ENCODE measurements around the gene RAI1. TPM values are rescaled to one million over a fixed set of nuclear protein-coding genes. Genes with fewer than 3 reads are reported as not detected.

Gene RAI1
- total and polyA plus RNA-seq, 2 of the 8 experiments (the other 6 are each of a cell fraction or from before 2014, with no cell fraction given): 0.39 to 1.2 TPM

DNA sequence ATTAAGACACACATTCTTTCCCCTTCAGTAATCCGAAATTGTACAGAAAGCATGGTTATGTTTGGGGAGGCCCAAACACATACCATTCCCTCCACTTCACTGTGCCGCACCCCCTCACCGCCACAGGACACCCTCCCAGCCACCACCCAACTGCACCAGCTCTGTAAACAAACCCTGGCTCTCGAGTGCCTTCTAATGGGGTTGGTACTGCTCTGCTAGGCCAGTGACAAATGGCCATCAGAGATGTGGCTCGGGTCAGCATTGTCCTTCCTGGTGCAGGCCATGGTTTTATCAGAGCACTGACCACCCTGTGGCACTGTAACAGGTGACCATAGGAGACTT lies 179.5 kb downstream of the RAI1 start (continued):
- TF ChIP-seq TBP (IDR thresholded peaks at IDR 0.05; ENCODE audit: low read depth, low read length) (no peak), MAFK (IDR thresholded peaks at IDR 0.05; ENCODE audit: low read depth, low read length) (no peak), BACH1 (IDR thresholded peaks at IDR 0.05; ENCODE audit: low read length) (no peak), HDAC2 (IDR thresholded peaks at IDR 0.05; ENCODE audit: borderline replicate concordance in 1 of 2, low read depth in 2 of 2, low read length in 2 of 2) (no peak), TAF1 (IDR thresholded peaks at IDR 0.05; ENCODE audit: low read depth, low read length) (no peak), EP300 (IDR thresholded peaks at IDR 0.05; ENCODE audit: borderline replicate concordance in 1 of 2, low read depth in 2 of 2, low read length in 2 of 2) (no peak)
- TF ChIP-seq, protein P1, sequence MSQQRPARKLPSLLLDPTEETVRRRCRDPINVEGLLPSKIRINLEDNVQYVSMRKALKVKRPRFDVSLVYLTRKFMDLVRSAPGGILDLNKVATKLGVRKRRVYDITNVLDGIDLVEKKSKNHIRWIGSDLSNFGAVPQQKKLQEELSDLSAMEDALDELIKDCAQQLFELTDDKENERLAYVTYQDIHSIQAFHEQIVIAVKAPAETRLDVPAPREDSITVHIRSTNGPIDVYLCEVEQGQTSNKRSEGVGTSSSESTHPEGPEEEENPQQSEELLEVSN (IDR thresholded peaks at IDR 0.05): no peak

MicroRNA genes within 50 kb of the gene (microRNA counts, 767-probe panel; counts per million panel counts)
- 879 counts per million, percentile 95 among the panel's probes with 10 or more counts for microRNA hsa-miR-33b-5p

Small RNA genes within 50 kb of the gene (microRNA-seq; reads per million reads assigned to microRNA genes)
- gene MIR33B (ENCODE audit: borderline microRNAs expressed in 2 of 2, borderline number of aligned reads in 2 of 2, borderline replicate concordance in 1 of 2) (14.5 to 57.9 reads per million in 2 experiments), gene MIR6777 (ENCODE audit: borderline microRNAs expressed in 2 of 2, borderline number of aligned reads in 2 of 2, borderline replicate concordance in 1 of 2) (0.92 to 2.0 reads per million in 2 experiments)

Small RNA genes within 50 kb of the gene (small RNA-seq; reads per million reads assigned to genes)
- gene MIR33B (ENCODE audit: insufficient read depth) (11.3 reads per million, percentile 84 among the genes with 10 or more reads in this experiment), gene MIR6777 (ENCODE audit: insufficient read depth) (2.1 reads per million, percentile 17 among the genes with 10 or more reads in this experiment), gene RF02177 (ENCODE audit: insufficient read depth) (not detected), gene RF02178 (ENCODE audit: insufficient read depth) (not detected)

Other genes starting within 250 kb of the RAI1 start
- gene MED9, start 204.5 kb upstream of the RAI1 start, total RNA-seq (2021; fragmentation: NEBNext Ultra II Directional; extraction: Animal tissue kit (Norgen Biotek cat#: 25700)): 15.8 and 16.9 TPM in 2 replicates
- gene MED9, start 204.5 kb upstream of the RAI1 start, polyA plus RNA-seq (2011; rRNA removed): 19.7 and 22.1 TPM in 2 replicates
- gene RASD1, start 185.1 kb upstream of the RAI1 start, total RNA-seq (2021; fragmentation: NEBNext Ultra II Directional; extraction: Animal tissue kit (Norgen Biotek cat#: 25700)): 1.8 and 2.6 TPM in 2 replicates
- gene RASD1, start 185.1 kb upstream of the RAI1 start, polyA plus RNA-seq (2011; rRNA removed): 2.3 and 2.9 TPM in 2 replicates
- 40.1 and 42.0 TPM in 2 replicates for gene PEMT, start 89.8 kb upstream of the RAI1 start, total RNA-seq (2021; fragmentation: NEBNext Ultra II Directional; extraction: Animal tissue kit (Norgen Biotek cat#: 25700))
- 118 and 128 TPM in 2 replicates for gene PEMT, start 89.8 kb upstream of the RAI1 start, polyA plus RNA-seq (2011; rRNA removed)
- gene SREBF1, start 155.5 kb downstream of the RAI1 start, total RNA-seq (2021; fragmentation: NEBNext Ultra II Directional; extraction: Animal tissue kit (Norgen Biotek cat#: 25700)): 69.9 and 70.8 TPM in 2 replicates
- 28.6 and 64.6 TPM in 2 replicates for gene SREBF1, start 155.5 kb downstream of the RAI1 start, polyA plus RNA-seq (2011; rRNA removed)

Measured in H1 (cell line).